ENCODE results near the gene RPL13.

RPL13 gene

GRCh38 chr16:89572485-89573205 lies 12.2 kb downstream of the RPL13 start:
- TF ChIP-seq CTCF (conservative IDR thresholded peaks at IDR 0.05; ENCODE audit: low read depth, low read length), result no peak
- no peak overlapping the region for H3K4me3 ChIP-seq (ENCODE audit: low read depth, low read length)
- DNase-seq (ENCODE audit: low read depth), result no peak

- peak overlapping the region; percentile 27 for H3K4me3 ChIP-seq (ENCODE audit: low read depth, low read length)
- no peak for DNase-seq (ENCODE audit: low read depth)
- TF ChIP-seq CTCF (conservative IDR thresholded peaks at IDR 0.05; ENCODE audit: low read depth, low read length), result no peak
These were observed 13.6 kb downstream of the RPL13 start for GRCh38 chr16:89573826-89574680.

- TF ChIP-seq CTCF (conservative IDR thresholded peaks at IDR 0.05; ENCODE audit: low read depth, low read length), result peak; percentile 53
- DNase-seq (ENCODE audit: low read depth), result peak; percentile 81
- peak overlapping the region; percentile 71 for H3K4me3 ChIP-seq (ENCODE audit: low read depth, low read length)
These were observed 14.3 kb downstream of the RPL13 start for GRCh38 chr16:89574681-89575246.

GRCh38 chr16:89575247-89576152 lies 15.0 kb downstream of the RPL13 start, which contains the start of gene CPNE7:
Gene CPNE7 (plus strand): TSS chr16:89575758. CDS start chr16:89575898, 140 bp downstream.
- DNase-seq (ENCODE audit: low read depth), result no peak
- TF ChIP-seq CTCF (conservative IDR thresholded peaks at IDR 0.05; ENCODE audit: low read depth, low read length), result no peak
- H3K4me3 ChIP-seq (ENCODE audit: low read depth, low read length), result peak within 1 kb of the TSS; percentile 71

- no peak for TF ChIP-seq CTCF (conservative IDR thresholded peaks at IDR 0.05; ENCODE audit: low read depth, low read length)
- peak overlapping the region; percentile 71 for H3K4me3 ChIP-seq (ENCODE audit: low read depth, low read length)
- no peak for DNase-seq (ENCODE audit: low read depth)
These were observed 15.9 kb downstream of the RPL13 start for GRCh38 chr16:89576153-89577054.
